IMR-90 (cell line): ENCODE results near the gene CNDP1. TPM values are rescaled to one million over a fixed set of nuclear protein-coding genes. Genes with fewer than 3 reads are reported as not detected.

Experiments used
- ATAC-seq: fragments of 200-7000 bp; cut with Tn5 transposase; 2 replicates; pipeline ENCODE4 v1.9.1; 2020; ENCODE audit warnings: low read depth, mild to moderate bottlenecking, moderate library complexity
- BruUV-seq: library from RNA; stranded (reverse); fragments of 400-500 nt; replicated peaks from 2 replicates; lab custom pipeline; 2021; lab: Mats Ljungman, UMichigan
- CTCF ChIA-PET: fragments of 300-600 bp; formaldehyde crosslinking; extraction: SDS; loops from one replicate; lab custom pipeline; 2021; ENCODE audit warnings: antibody characterized with exemption; lab: Yijun Ruan, JAX
- POLR2A ChIA-PET: fragments of 300-600 bp; sonication (Branson Sonifier 250); formaldehyde crosslinking; loops from one replicate; lab custom pipeline; 2022; ENCODE audit warnings: antibody characterized with exemption; ENCODE audit not compliant: unreplicated experiment; lab: Charles Lee
- DNase-seq: peaks from one replicate; pipeline ENCODE4 v3.0.0; 2013
- H2AFZ ChIP-seq: replicated peaks from 2 replicates; pipeline ENCODE3; 2013; ENCODE audit warnings: low read length, mild to moderate bottlenecking; ENCODE audit not compliant: poor library complexity
- H2AK5ac ChIP-seq: 2 replicates; pipeline ENCODE4 v1.6.1; 2013; ENCODE audit warnings: low read depth, low read length, inconsistent platforms
- H2AK9ac ChIP-seq: replicated peaks from 2 replicates; pipeline ENCODE3; 2013; ENCODE audit warnings: mild to moderate bottlenecking, low read depth, low read length, moderate library complexity; ENCODE audit not compliant: poor library complexity
- H2BK120ac ChIP-seq: 2 replicates; pipeline ENCODE4 v1.6.1; 2013; ENCODE audit warnings: low read depth, low read length, inconsistent platforms
- H2BK15ac ChIP-seq: 3 replicates; pipeline ENCODE4 v1.6.1; 2013; ENCODE audit warnings: low read depth, low read length, inconsistent platforms
- H2BK20ac ChIP-seq: 2 replicates; pipeline ENCODE4 v1.6.1; 2013; ENCODE audit warnings: low read depth, mild to moderate bottlenecking, inconsistent platforms, low read length, moderate library complexity
- H2BK5ac ChIP-seq: 2 replicates; pipeline ENCODE4 v1.6.1; 2013; ENCODE audit warnings: mild to moderate bottlenecking, low read depth, low read length, inconsistent platforms; ENCODE audit not compliant: poor library complexity, severe bottlenecking
- H3K14ac ChIP-seq: replicated peaks from 2 replicates; pipeline ENCODE4 v1.6.1; 2013; ENCODE audit warnings: low read depth, low read length, inconsistent platforms
- H3K18ac ChIP-seq: 2 replicates; pipeline ENCODE4 v1.6.1; 2013; ENCODE audit warnings: low read depth, low read length, control low read depth
- H3K23ac ChIP-seq: 2 replicates; pipeline ENCODE4 v1.6.1; 2013; ENCODE audit warnings: low read depth, low read length, inconsistent platforms
- H3K27ac ChIP-seq: 2 replicates; pipeline ENCODE4 v1.5.1; 2013; ENCODE audit warnings: mild to moderate bottlenecking, control low read depth, low read length; ENCODE audit not compliant: insufficient read depth
- H3K27me3 ChIP-seq: 2 replicates; pipeline ENCODE4 v1.6.1; 2013; ENCODE audit warnings: low read length; ENCODE audit not compliant: control insufficient read depth, insufficient read depth
- H3K36me3 ChIP-seq: 2 replicates; pipeline ENCODE4 v1.6.1; 2013; ENCODE audit warnings: low read length, mixed read lengths; ENCODE audit not compliant: control insufficient read depth, insufficient read depth
- H3K4ac ChIP-seq: 2 replicates; pipeline ENCODE4 v1.6.1; 2013; ENCODE audit warnings: low read depth, low read length, inconsistent platforms
- H3K4me1 ChIP-seq: 2 replicates; pipeline ENCODE4 v1.6.1; 2013; ENCODE audit warnings: low read length, mixed read lengths; ENCODE audit not compliant: control insufficient read depth, insufficient read depth
- H3K4me2 ChIP-seq: 2 replicates; pipeline ENCODE4 v1.6.1; 2013; ENCODE audit warnings: low read depth, mild to moderate bottlenecking, control low read depth, low read length, moderate library complexity
- H3K4me3 ChIP-seq: 2 replicates; pipeline ENCODE4 v1.5.1; 2013; ENCODE audit warnings: low read depth, mild to moderate bottlenecking, control low read depth, low read length, moderate library complexity; ENCODE audit not compliant: insufficient read depth
- H3K56ac ChIP-seq: 2 replicates; pipeline ENCODE4 v1.6.1; 2013; ENCODE audit warnings: low read length, inconsistent platforms; ENCODE audit not compliant: insufficient read depth; ENCODE audit errors: extremely low read depth
- H3K79me1 ChIP-seq, 2 experiments: 2 replicates each; pipeline ENCODE4 v1.6.1; 2013; ENCODE audit warnings: low read length in 2 of 2, inconsistent platforms in 1 of 2, low read depth in 1 of 2
- H3K9ac ChIP-seq: 2 replicates; pipeline ENCODE4 v1.6.1; 2013; ENCODE audit warnings: low read depth, low read length, control low read depth
- H3K9me1 ChIP-seq: 2 replicates; pipeline ENCODE4 v1.6.1; 2013; ENCODE audit warnings: low read length, inconsistent platforms; ENCODE audit not compliant: insufficient read depth
- H3K9me3 ChIP-seq: 2 replicates; pipeline ENCODE4 v1.6.1; 2013; ENCODE audit warnings: low read length; ENCODE audit not compliant: control insufficient read depth, insufficient read depth
- H4K20me1 ChIP-seq: 2 replicates; pipeline ENCODE4 v1.6.1; 2013; ENCODE audit warnings: low read length, inconsistent platforms; ENCODE audit not compliant: insufficient read depth
- H4K5ac ChIP-seq: 2 replicates; pipeline ENCODE4 v1.6.1; 2013; ENCODE audit warnings: mild to moderate bottlenecking, low read depth, low read length, control low read depth
- H4K8ac ChIP-seq, 2 experiments: 2 replicates each; pipeline ENCODE4 v1.6.1; 2013; ENCODE audit warnings: low read depth in 2 of 2, low read length in 2 of 2, control low read depth in 1 of 2, inconsistent platforms in 1 of 2
- H4K91ac ChIP-seq: 2 replicates; pipeline ENCODE4 v1.6.1; 2013; ENCODE audit warnings: low read depth, low read length, inconsistent platforms; ENCODE audit not compliant: insufficient read depth
- BHLHE40 ChIP-seq: fragments of 150-350 bp; IDR thresholded peaks from 2 replicates; pipeline ENCODE4 v1.6.1; 2016; ENCODE audit warnings: mild to moderate bottlenecking, low read depth, low read length
- CEBPB ChIP-seq: IDR thresholded peaks from 2 replicates; pipeline ENCODE4 v1.6.1; 2012; ENCODE audit warnings: low read depth, low read length, improper control_type of control experiment
- CHD1 ChIP-seq: IDR thresholded peaks from 2 replicates; pipeline ENCODE4 v1.6.1; 2012; ENCODE audit warnings: low read depth, low read length, improper control_type of control experiment
- FOS ChIP-seq: fragments of 150-350 bp; IDR thresholded peaks from 2 replicates; pipeline ENCODE4 v1.6.1; 2016; ENCODE audit warnings: low read depth, low read length
- MAZ ChIP-seq: IDR thresholded peaks from 2 replicates; pipeline ENCODE4 v1.6.1; 2012; ENCODE audit warnings: low read depth, mild to moderate bottlenecking, low read length, improper control_type of control experiment, moderate library complexity, borderline replicate concordance
- NFE2L2 ChIP-seq: fragments of 150-350 bp; IDR thresholded peaks from 2 replicates; pipeline ENCODE4 v1.6.1; 2016; ENCODE audit warnings: low read depth, mild to moderate bottlenecking, low read length
- RAD21 ChIP-seq: IDR thresholded peaks from 2 replicates; pipeline ENCODE4 v1.6.1; 2012; ENCODE audit warnings: low read length, improper control_type of control experiment
- RFX5 ChIP-seq: IDR thresholded peaks from 2 replicates; pipeline ENCODE4 v1.8.0; 2012; ENCODE audit warnings: low read depth, mild to moderate bottlenecking, low read length, moderate library complexity
- SMC3 ChIP-seq: fragments of 150-350 bp; IDR thresholded peaks from 2 replicates; pipeline ENCODE4 v1.6.1; 2016; ENCODE audit warnings: low read depth, mild to moderate bottlenecking, antibody characterized with exemption, low read length, moderate library complexity
- WGBS, 2 experiments: methylation state at CpG; one replicate each; pipeline versions ENCODE4 v1.1.5 to v1.1.7; 2013; ENCODE audit warnings: missing lambda C conversion rate in 2 of 2; ENCODE audit not compliant: insufficient read length in 1 of 2; ENCODE audit errors: extremely low coverage in 2 of 2; 5-methylcytosine and 5-hydroxymethylcytosine counted together
- dilution Hi-C: fragments of 300-500 bp; cut with HindIII; formaldehyde crosslinking; loops from one replicate; pipeline ENCODE4 v1.14.3; 2018; ENCODE audit warnings: low sequenced_read_pairs; ENCODE audit not compliant: unreplicated experiment
- in situ Hi-C: fragments of 300-500 bp; cut with MboI; formaldehyde crosslinking; loops from 3 replicates; pipeline ENCODE4 v1.14.3; 2019; ENCODE audit warnings: low sequenced_read_pairs, inconsistent platforms, mixed read lengths
- intact Hi-C: fragments of 100-400 bp; cut with micrococcal nuclease; formaldehyde crosslinking; loops from 2 replicates; pipeline ENCODE4 v1.10.0; 2022
- polyA plus RNA-seq, 3 experiments: library from polyadenylated mRNA; depleted of rRNA; stranded (reverse); fragments of >200 nt; gene quantifications; 2 replicates each; pipeline ENCODE4 v1.2.3, GENCODE V29; 2012; ENCODE audit warnings: low replicate concordance in 1 of 3
- total RNA-seq: library from RNA; depleted of rRNA; stranded (reverse); fragments of >200 nt; gene quantifications from 2 replicates; pipeline ENCODE4 v1.2.3, GENCODE V29; 2012
- TF ChIP-seq, protein P1 (sequence below): conservative IDR thresholded peaks from 2 replicates; pipeline ENCODE4 v1.5.1; 2012; ENCODE audit warnings: mild to moderate bottlenecking, low read depth, low read length, improper control_type of control experiment

CNDP1 gene
- total and polyA plus RNA-seq, 2 of the 4 experiments (the other 2 are of a cell fraction), result not detected

DNA sequence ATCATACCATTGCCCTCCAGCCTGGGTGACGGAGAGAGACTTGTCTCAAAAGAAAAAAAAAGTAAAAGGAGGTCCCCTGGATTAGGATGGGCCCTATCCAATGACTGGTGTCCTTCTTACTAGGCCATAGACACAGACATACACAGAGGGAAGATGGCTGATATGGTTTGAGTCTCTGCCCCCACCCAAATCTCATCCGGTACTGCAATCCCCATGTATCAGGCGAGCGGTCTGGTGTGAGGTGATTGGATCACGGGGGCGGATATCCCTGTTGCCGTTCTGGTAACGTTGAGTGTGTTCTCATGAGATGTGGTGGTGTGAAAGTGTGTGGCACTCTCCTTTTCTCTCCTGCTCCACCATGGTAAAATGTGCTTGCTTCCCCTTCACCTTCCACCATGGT, 45.9 kb upstream of the CNDP1 start:
- dilution Hi-C loops (no loop called here), intact Hi-C loops (no loop called here), in situ Hi-C loops (no loop called here)
- no peak overlapping the region for H2AK5ac ChIP-seq
- H2AFZ ChIP-seq, result peak overlapping the region; percentile 35
- H3K79me1 ChIP-seq, result no peaks in the 10 kb centered on the region
- no peak overlapping the region for H3K4me3 ChIP-seq
- no peak overlapping the region for H2BK15ac ChIP-seq
- CTCF ChIA-PET, result no interaction called here
- no peak overlapping the region for H3K4me2 ChIP-seq
- no peaks in the 10 kb centered on the region for H3K36me3 ChIP-seq
- H3K23ac ChIP-seq, result no peak overlapping the region
- H2BK5ac ChIP-seq, result no peak overlapping the region
- POLR2A ChIA-PET, result no interaction called here
- TF ChIP-seq, protein P1, sequence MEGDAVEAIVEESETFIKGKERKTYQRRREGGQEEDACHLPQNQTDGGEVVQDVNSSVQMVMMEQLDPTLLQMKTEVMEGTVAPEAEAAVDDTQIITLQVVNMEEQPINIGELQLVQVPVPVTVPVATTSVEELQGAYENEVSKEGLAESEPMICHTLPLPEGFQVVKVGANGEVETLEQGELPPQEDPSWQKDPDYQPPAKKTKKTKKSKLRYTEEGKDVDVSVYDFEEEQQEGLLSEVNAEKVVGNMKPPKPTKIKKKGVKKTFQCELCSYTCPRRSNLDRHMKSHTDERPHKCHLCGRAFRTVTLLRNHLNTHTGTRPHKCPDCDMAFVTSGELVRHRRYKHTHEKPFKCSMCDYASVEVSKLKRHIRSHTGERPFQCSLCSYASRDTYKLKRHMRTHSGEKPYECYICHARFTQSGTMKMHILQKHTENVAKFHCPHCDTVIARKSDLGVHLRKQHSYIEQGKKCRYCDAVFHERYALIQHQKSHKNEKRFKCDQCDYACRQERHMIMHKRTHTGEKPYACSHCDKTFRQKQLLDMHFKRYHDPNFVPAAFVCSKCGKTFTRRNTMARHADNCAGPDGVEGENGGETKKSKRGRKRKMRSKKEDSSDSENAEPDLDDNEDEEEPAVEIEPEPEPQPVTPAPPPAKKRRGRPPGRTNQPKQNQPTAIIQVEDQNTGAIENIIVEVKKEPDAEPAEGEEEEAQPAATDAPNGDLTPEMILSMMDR, result no peak
- TF ChIP-seq FOS (no peak), RAD21 (no peak), NFE2L2 (no peak), CEBPB (no peak), MAZ (no peak), SMC3 (no peak), BHLHE40 (no peak), CHD1 (no peak), RFX5 (no peak)
- no peak overlapping the region for H3K9ac ChIP-seq
- H2AK9ac ChIP-seq, result no peak overlapping the region
- H2BK20ac ChIP-seq, result no peak overlapping the region
- no TSS peak for BruUV-seq
- no CpG with 5 or more reads among the region's 8 CpGs for WGBS, 2 experiments
- no peak for DNase-seq
- no peaks in the 10 kb centered on the region for H3K4me1 ChIP-seq
- H3K9me1 ChIP-seq, result no peaks in the 10 kb centered on the region
- no peak overlapping the region for H2BK120ac ChIP-seq
- ATAC-seq, result no peak
- no peak overlapping the region for H4K5ac ChIP-seq
- H3K9me3 ChIP-seq, result peaks cover 3% of the 10 kb centered on the region; the same call in 1 of the 2 replicates
- H3K27ac ChIP-seq, result no peak overlapping the region
- no peak overlapping the region for H4K8ac ChIP-seq
- no peak overlapping the region for H3K14ac ChIP-seq
- no peak overlapping the region for H3K56ac ChIP-seq
- no peak overlapping the region for H3K4ac ChIP-seq
- H4K91ac ChIP-seq, result no peak overlapping the region
- H4K20me1 ChIP-seq, result no peaks in the 10 kb centered on the region
- H3K18ac ChIP-seq, result no peak overlapping the region
- H3K27me3 ChIP-seq, result peaks cover 15% of the 10 kb centered on the region
